NCI-H526 (cell line): Measurements from ENCODE around the gene ERMP1.
"Not testable (repeated sequence)": the region's sequence is repeated elsewhere in the genome, so short reads cannot be mapped to it uniquely, and the experiment has no call there.

Source experiments
- DNase-seq, 2 experiments: peaks; one replicate each; lab custom pipeline; 2025; lab: John Stamatoyannopoulos, UW

The ERMP1 gene

GRCh38 chr9:5783420-5783819 lies 49.5 kb downstream of the ERMP1 start:
- not testable (repeated sequence) for DNase-seq

GRCh38 chr9:5779705-5780218 lies 53.2 kb downstream of the ERMP1 start:
- DNase-seq: not testable (repeated sequence)

DNA sequence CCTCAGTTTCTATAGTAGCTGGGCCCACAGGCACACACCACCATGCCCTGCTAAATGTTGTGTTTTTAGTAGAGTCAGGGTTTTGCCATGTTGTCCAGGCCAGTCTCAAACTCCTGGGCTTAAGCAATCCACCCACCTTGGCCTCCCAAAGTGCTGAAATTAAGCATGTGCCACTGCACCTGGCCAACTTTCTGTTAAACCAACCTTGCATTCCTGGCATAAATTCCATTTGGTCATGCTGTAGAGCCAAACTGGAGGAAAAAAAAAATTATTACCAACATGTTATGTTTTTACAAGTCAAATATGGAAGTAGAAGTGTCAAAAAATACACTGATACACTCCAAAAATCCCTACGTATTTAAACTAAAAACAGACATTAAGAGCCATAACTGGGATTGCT lies 54.1 kb downstream of the ERMP1 start:
- no peak for DNase-seq

GRCh38 chr9:5773324-5773999 lies 59.5 kb downstream of the ERMP1 start:
- DNase-seq: no peak

GRCh38 chr9:5767968-5768932 lies 64.7 kb downstream of the ERMP1 start:
- no peak for DNase-seq

GRCh38 chr9:5764130-5764868 lies 68.6 kb downstream of the ERMP1 start:
- DNase-seq: no peak

DNA sequence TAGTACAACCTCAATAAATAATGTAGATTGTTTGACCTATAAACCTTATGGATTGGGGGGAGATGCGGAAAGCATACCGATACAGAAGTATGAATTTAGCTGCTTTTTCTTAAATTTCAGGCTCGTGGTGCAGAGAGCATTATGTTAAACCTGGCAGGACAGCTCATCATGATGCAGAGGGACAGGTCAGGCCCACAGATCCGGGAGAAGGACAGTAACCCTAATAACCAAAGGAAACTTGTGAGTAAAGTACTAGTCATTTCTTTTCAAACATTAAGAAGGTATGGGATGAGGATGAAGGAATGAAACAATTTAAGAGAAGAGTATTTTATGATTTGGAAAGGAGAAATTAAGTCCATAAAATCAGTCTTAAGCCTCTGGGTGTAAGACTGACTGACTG lies 70.5 kb downstream of the ERMP1 start:
- DNase-seq: no peak

- no peak for DNase-seq
Measured at GRCh38 chr9:5760338-5760737, 72.6 kb downstream of the ERMP1 start.

GRCh38 chr9:5756633-5757032 lies 76.3 kb downstream of the ERMP1 start:
- no peak for DNase-seq

- DNase-seq: no peak
Measured at GRCh38 chr9:5750569-5750968, 82.3 kb downstream of the ERMP1 start.

DNA sequence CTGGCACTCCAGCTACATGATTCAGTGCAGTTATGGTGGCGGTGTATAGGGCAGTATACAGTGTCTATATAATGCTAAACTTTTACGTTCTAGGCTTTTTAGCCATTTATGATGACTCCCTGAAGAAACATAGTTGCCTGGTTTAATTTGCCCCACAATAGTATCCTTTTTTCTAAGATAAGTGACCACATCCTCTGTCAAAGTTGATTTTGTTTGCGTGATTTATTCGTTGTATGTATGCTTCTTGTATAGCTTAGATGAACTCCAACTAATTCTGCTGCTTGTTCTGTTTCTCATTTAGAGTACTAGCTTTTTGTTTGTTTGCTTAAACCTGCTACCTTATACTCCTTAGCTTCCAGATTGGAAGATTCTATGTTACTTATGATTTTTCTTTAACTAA lies 83.6 kb downstream of the ERMP1 start:
- no peak for DNase-seq

GRCh38 chr9:5748438-5748837 lies 84.5 kb downstream of the ERMP1 start:
- no peak for DNase-seq

- DNase-seq: no peak
Measured at GRCh38 chr9:5743109-5743508, 89.8 kb downstream of the ERMP1 start.

GRCh38 chr9:5736563-5737346 lies 96.2 kb downstream of the ERMP1 start:
- no peak for DNase-seq

DNA sequence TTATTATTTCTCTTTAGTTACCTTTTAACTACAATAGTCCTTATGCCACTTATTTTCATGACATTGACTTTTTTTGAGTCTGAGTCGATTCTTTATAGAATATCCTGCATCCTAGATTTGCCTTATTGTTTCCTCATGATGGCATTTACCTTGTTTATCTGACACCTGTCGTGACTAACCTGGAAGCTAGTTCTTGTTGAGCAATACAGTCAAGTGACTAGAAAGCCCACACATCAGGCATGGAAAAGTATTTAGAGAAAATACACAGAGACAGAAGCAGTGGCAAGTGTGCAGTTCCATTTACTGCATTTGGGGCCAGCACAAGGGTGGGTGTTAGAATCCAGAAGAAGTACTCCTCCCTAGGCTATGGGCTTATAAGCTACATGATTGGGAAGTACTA lies 97.8 kb downstream of the ERMP1 start:
- no peak for DNase-seq
